Lower leg skin (tissue), 4 donors: ENCODE results near the gene ARNT2. TPM values are rescaled to one million over a fixed set of nuclear protein-coding genes. Genes with fewer than 3 reads are reported as not detected.

ENCODE experiments used
- DNase-seq, 2 donors: peaks; one replicate each; pipeline ENCODE4 v3.0.0-alpha.2; 2019; ENCODE audit warnings: low spot score in 2 of 2
- H3K4me3 ChIP-seq: fragments of 200-600 bp; sonication (generic); 2 replicates; pipeline ENCODE4 v1.5.1; 2017; ENCODE audit warnings: mild to moderate bottlenecking, low read depth; ENCODE audit not compliant: poor library complexity, severe bottlenecking
- CTCF ChIP-seq, 3 donors: fragments of 450-650 bp; IDR thresholded peaks; one replicate each; pipeline ENCODE4 v1.5.1; 2016; ENCODE audit warnings: antibody characterized with exemption in 3 of 3, mild to moderate bottlenecking in 3 of 3, moderate library complexity in 2 of 3
- POLR2A ChIP-seq, 2 donors: fragments of 450-650 bp; IDR thresholded peaks; one replicate each; pipeline ENCODE4 v1.6.1; 2016 to 2017; ENCODE audit warnings: antibody characterized with exemption in 2 of 2, mild to moderate bottlenecking in 1 of 2, moderate library complexity in 1 of 2
- WGBS, 2 donors: methylation state at CpG; one replicate each; pipeline ENCODE4 v1.1.5; 2018; 5-methylcytosine and 5-hydroxymethylcytosine counted together
- intact Hi-C: fragments of 100-400 bp; cut with DNase I; formaldehyde crosslinking; loops from one replicate; pipeline ENCODE4 v1.15.0; 2023; ENCODE audit warnings: low total_unique reads
- total RNA-seq, 4 donors: library from RNA; depleted of rRNA; stranded (reverse); fragments of >200 nt; gene quantifications; one replicate each; pipeline ENCODE4 v1.1.0, GENCODE V29; 2016

Gene ARNT2
- total RNA-seq, 4 donors from 2014 or later: 1.7 to 8.7 (median 3.0) TPM

- TF ChIP-seq POLR2A (IDR thresholded peaks at IDR 0.05): no peak
- TF ChIP-seq CTCF (IDR thresholded peaks at IDR 0.05): no peak
Measured at GRCh38 chr15:80464951-80465625, 60.9 kb downstream of the ARNT2 start.

GRCh38 chr15:80465626-80466005, 61.4 kb downstream of the ARNT2 start:
- DNase-seq: peak in 1 of 2 donors; percentile 45
- TF ChIP-seq CTCF (IDR thresholded peaks at IDR 0.05) (no peak), POLR2A (IDR thresholded peaks at IDR 0.05) (no peak)
- intact Hi-C loops: loop anchor here (10.0 kb wide), 1 partner anchor 89 kb away; no protein-coding TSS in a partner anchor
- no peak overlapping the region for H3K4me3 ChIP-seq
- WGBS, 2 donors: 91 to 94% methylated on average over 5 of the region's 5 CpGs

More at GRCh38 chr15:80464951-80465625, 60.9 kb downstream of the ARNT2 start:
- H3K4me3 ChIP-seq: no peak overlapping the region
- intact Hi-C loops: loop anchor here (10.0 kb wide), 1 partner anchor 90 kb away; no protein-coding TSS in a partner anchor
- 92 to 94% methylated on average over 4 of the region's 4 CpGs for WGBS, 2 donors
- DNase-seq: peak in 1 of 2 donors; percentile 50

GRCh38 chr15:80466543-80466942, 62.4 kb downstream of the ARNT2 start:
- DNase-seq: peak in 1 of 2 donors; percentile 29
- H3K4me3 ChIP-seq: no peak overlapping the region
- TF ChIP-seq POLR2A (IDR thresholded peaks at IDR 0.05): no peak
- no peak for TF ChIP-seq CTCF (IDR thresholded peaks at IDR 0.05)
- intact Hi-C loops: loop anchor here (10.0 kb wide), 1 partner anchor 88 kb away; no protein-coding TSS in a partner anchor
- WGBS, 2 donors: 95 to 98% methylated on average over 2 of the region's 2 CpGs

- no peak for TF ChIP-seq CTCF (IDR thresholded peaks at IDR 0.05)
- peak in 1 of 2 donors; percentile 78 for DNase-seq
- WGBS, 2 donors: 79% methylated on average over 15 to 16 of the region's 16 CpGs
- no peak overlapping the region for H3K4me3 ChIP-seq
- intact Hi-C loops: loop anchor here (10.0 kb wide), 1 partner anchor 87 kb away; no protein-coding TSS in a partner anchor
Measured at GRCh38 chr15:80467311-80467714, 63.1 kb downstream of the ARNT2 start.

- intact Hi-C loops: loop anchor here (10.0 kb wide), 1 partner anchor 86 kb away; no protein-coding TSS in a partner anchor
- no peak overlapping the region for H3K4me3 ChIP-seq
- TF ChIP-seq POLR2A (IDR thresholded peaks at IDR 0.05) (no peak), CTCF (IDR thresholded peaks at IDR 0.05) (no peak)
- 67 to 87% methylated on average over 5 of the region's 5 CpGs for WGBS, 2 donors
- no peak for DNase-seq
Measured at GRCh38 chr15:80468796-80469195, 64.6 kb downstream of the ARNT2 start.
